Kidney epithelial cell (primary cell): ENCODE data around the gene SRL. TPM values are rescaled to one million over a fixed set of nuclear protein-coding genes. Genes with fewer than 3 reads are reported as not detected.

Experiments used
- DNase-seq: peaks from one replicate; pipeline ENCODE4 v3.0.0-alpha.2; 2010; ENCODE audit warnings: low read depth
- H3K27me3 ChIP-seq: 2 replicates; pipeline ENCODE4 v1.6.0; 2011; ENCODE audit warnings: low read length; ENCODE audit not compliant: control insufficient read depth, insufficient read depth
- H3K36me3 ChIP-seq: 2 replicates; pipeline ENCODE4 v1.5.1; 2011; ENCODE audit warnings: low read length; ENCODE audit not compliant: control insufficient read depth, insufficient read depth
- H3K4me3 ChIP-seq: 2 replicates; pipeline ENCODE4 v1.5.1; 2011; ENCODE audit warnings: low read depth, mild to moderate bottlenecking, control low read depth, low read length
- total RNA-seq: library from RNA; depleted of rRNA; stranded (reverse); fragments of >200 nt; gene quantifications from 2 replicates; pipeline ENCODE4 v1.2.3, GENCODE V29; 2015
- TF ChIP-seq, protein P1 (sequence below): IDR thresholded peaks from 2 replicates; pipeline ENCODE4 v1.5.1; 2011; ENCODE audit warnings: mild to moderate bottlenecking, moderate library complexity, low read length, control low read depth, inconsistent platforms; ENCODE audit not compliant: insufficient read depth, poor library complexity, severe bottlenecking

Gene SRL
- not detected in 2 replicates for total RNA-seq

DNA sequence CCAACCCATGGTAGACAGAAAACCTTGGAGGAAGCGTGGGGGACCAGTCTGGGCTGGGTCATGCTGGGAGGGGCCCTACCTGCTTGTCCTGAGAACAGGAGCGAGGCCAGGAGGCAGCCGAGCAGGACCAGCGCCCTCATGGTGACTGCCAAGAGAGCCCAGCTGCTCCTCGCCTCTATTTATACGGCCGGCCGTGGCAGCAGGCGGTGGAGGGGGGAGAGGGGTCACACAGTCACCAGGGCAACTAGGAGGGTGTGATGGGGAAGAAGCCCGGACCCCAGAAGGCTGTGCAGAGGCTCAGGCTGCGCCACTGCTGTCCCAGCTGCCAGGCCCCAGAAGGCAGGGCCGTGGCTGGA, at the start of gene SRL:
Gene SRL (minus strand): TSS at position 153 of the 356 bp plus-strand sequence. CDS start 13 bp downstream, at position 140.
- H3K27me3 ChIP-seq = no peaks in the 10 kb centered on the region
- H3K4me3 ChIP-seq = no peak within 1 kb of the TSS
- no peak for DNase-seq
- H3K36me3 ChIP-seq = no peaks in the 10 kb centered on the region
- TF ChIP-seq, protein P1, sequence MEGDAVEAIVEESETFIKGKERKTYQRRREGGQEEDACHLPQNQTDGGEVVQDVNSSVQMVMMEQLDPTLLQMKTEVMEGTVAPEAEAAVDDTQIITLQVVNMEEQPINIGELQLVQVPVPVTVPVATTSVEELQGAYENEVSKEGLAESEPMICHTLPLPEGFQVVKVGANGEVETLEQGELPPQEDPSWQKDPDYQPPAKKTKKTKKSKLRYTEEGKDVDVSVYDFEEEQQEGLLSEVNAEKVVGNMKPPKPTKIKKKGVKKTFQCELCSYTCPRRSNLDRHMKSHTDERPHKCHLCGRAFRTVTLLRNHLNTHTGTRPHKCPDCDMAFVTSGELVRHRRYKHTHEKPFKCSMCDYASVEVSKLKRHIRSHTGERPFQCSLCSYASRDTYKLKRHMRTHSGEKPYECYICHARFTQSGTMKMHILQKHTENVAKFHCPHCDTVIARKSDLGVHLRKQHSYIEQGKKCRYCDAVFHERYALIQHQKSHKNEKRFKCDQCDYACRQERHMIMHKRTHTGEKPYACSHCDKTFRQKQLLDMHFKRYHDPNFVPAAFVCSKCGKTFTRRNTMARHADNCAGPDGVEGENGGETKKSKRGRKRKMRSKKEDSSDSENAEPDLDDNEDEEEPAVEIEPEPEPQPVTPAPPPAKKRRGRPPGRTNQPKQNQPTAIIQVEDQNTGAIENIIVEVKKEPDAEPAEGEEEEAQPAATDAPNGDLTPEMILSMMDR = no peak

DNA sequence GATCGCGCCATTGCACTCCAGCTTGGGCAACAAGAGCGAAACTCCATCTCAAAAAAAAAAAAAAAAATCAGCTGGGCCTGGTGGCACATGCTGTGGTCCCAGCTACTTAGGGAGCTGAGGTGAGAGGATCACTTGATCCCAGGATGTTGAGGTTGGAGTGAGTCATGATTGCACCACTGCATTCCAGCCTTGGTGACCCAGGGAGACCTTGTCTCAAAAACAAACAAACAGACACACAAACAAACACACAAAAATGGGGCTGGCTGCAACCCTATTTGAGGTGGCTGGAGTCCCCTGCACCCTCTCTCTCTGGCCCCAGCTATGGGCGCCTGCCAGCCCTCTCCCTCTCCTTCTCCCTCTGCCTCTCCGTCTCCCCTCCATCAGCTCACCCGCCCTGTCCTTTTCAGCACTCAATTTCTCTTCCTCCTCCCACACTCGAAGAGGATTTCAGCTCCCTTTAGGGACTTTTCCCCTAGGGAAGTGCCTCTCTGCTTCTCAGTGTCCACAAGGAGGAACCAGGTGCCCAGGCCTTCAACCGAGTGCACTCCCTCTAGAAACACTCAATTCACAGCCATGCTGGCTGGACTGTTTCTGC, 48.5 kb upstream of the SRL start:
- Histone ChIP-seq H3K27me3 (no peaks in the 10 kb centered on the region), H3K4me3 (no peak overlapping the region), H3K36me3 (no peaks in the 10 kb centered on the region)
- TF ChIP-seq, protein P1 = peak; percentile 47
- no peak for DNase-seq

DNA sequence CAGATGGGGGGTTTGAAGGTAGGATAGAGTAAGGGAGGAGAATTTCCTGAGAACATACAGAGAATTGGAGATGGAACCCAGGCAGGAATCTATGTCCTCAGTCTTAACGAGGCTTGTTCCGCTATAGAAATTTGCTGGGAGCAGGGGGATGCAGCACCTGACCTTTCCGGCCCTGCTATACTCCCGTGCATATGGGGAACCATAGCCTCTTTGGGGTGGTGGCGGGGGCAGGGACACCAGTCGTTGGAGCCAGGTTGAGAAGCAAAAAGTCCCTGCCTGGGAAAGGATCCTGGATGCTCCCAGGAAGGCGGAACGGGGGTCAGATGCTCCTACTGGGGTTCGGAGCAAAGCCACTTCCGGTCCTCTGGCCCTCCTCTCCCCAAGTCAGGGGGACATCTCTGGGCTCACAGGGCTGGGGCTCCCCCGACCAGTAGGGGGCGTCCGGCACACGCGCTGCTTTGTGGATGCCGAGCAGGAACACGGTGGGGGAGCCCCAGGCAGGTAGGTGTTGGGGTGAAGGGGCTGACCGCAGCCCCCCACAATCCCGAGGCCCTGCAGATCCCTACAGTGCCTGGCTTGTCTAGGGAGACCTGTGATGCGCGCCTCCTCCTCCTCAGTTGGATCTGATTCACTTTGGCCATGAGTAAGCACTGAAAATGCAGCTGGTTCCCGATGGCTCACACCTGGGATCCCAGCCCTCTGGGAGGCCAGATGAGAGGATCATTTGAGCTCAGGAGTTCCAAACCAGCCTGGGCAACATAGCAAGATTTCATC, 46.5 kb upstream of the SRL start:
- Histone ChIP-seq H3K36me3 (no peaks in the 10 kb centered on the region), H3K27me3 (no peaks in the 10 kb centered on the region), H3K4me3 (no peak overlapping the region)
- TF ChIP-seq, protein P1 = peak; percentile 98
- no peak for DNase-seq

DNA sequence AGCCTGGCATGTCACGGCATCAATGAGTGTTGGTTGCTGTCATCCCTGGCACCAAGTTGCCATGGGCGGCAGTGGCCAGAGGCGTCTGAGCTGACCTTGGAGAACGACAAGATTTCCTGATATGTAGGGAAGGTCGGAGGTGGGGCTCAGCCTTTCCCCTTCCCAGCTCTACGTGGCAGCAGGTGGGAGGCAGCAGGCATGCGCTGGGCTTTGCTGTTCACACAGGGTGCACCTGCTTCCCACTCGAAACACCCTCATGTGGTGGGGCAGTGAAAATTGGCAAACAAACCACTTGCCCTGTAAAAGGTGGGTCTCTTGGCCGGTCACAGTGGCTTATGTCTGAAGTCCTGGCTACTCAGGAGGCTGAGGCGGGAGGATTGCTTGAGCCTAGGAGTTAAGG, 43.3 kb upstream of the SRL start:
- no peak overlapping the region for H3K4me3 ChIP-seq
- H3K36me3 ChIP-seq = no peaks in the 10 kb centered on the region
- H3K27me3 ChIP-seq = no peaks in the 10 kb centered on the region
- DNase-seq = no peak
- TF ChIP-seq, protein P1 = no peak

DNA sequence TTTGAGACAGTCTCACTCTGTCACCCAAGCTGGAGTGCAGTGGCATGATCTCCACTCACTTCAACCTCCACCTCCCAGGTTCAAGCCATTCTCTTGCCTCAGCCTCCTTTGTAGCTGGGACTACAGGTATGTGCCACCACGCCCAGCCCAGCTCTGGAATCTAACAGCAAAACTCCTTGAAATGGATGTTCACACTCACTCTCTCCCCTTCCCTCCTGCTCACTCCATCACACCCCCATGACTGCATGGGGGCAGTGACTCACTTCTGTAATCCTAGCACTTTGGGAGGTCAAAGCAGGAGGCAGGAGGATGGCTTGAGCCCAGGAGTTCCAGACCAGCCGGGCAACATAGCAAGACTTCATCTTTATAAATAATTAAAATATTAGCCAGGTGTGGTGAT, 42.1 kb upstream of the SRL start:
- no peaks in the 10 kb centered on the region for H3K27me3 ChIP-seq
- H3K36me3 ChIP-seq = no peaks in the 10 kb centered on the region
- no peak for DNase-seq
- no peak overlapping the region for H3K4me3 ChIP-seq
- TF ChIP-seq, protein P1 = no peak
